CD14-positive monocyte (primary cell): ENCODE measurements around the gene KCNH1. TPM values are rescaled to one million over a fixed set of nuclear protein-coding genes. Genes with fewer than 3 reads are reported as not detected.

Experiments used
- DNase-seq, 3 donors: peaks; one replicate each; pipeline ENCODE4 v3.0.0-alpha.2; 2011 to 2022
- H2AFZ ChIP-seq: 2 replicates; pipeline ENCODE4 v1.6.0; 2012; ENCODE audit warnings: mild to moderate bottlenecking, low read depth, low read length, inconsistent platforms; ENCODE audit not compliant: insufficient read depth, poor library complexity, severe bottlenecking
- H3K27ac ChIP-seq, 2 donors: 1 replicate in 1 of 2; 2 replicates in 1 of 2; pipeline ENCODE4 v1.5.1; 2012 to 2013; ENCODE audit warnings: low read length in 2 of 2, control low read depth in 1 of 2, inconsistent platforms in 1 of 2, low read depth in 1 of 2, mild to moderate bottlenecking in 1 of 2
- H3K27me3 ChIP-seq, 2 donors: one replicate each; pipeline versions ENCODE4 v1.6.0 to v1.6.1; 2011 to 2013; ENCODE audit warnings: low read length in 2 of 2; ENCODE audit not compliant: control insufficient read depth in 2 of 2, insufficient read depth in 2 of 2
- H3K36me3 ChIP-seq, 2 donors: replicated peaks in 1 of 2; 1 replicate in 1 of 2; 2 replicates in 1 of 2; pipeline versions ENCODE4 v1.5.1 to v1.6.1; 2012 to 2013; ENCODE audit warnings: low read length in 2 of 2, control low read depth in 1 of 2, inconsistent platforms in 1 of 2, mild to moderate bottlenecking in 1 of 2; ENCODE audit not compliant: insufficient read depth in 2 of 2, control insufficient read depth in 1 of 2
- H3K4me1 ChIP-seq, 2 donors: 1 replicate in 1 of 2; 2 replicates in 1 of 2; pipeline versions ENCODE4 v1.5.1 to v1.6.1; 2012 to 2013; ENCODE audit warnings: low read length in 2 of 2, control low read depth in 1 of 2, inconsistent platforms in 1 of 2, mild to moderate bottlenecking in 1 of 2, moderate library complexity in 1 of 2; ENCODE audit not compliant: insufficient read depth in 2 of 2, control insufficient read depth in 1 of 2
- H3K4me2 ChIP-seq: replicated peaks from 2 replicates; pipeline ENCODE3; 2012; ENCODE audit warnings: low read length, moderate library complexity, mild to moderate bottlenecking; ENCODE audit not compliant: poor library complexity, severe bottlenecking; ENCODE audit errors: extremely low read depth
- H3K4me3 ChIP-seq, 3 experiments: fragments of 200-600 bp in 1 of 3; sonication (generic) in 1 of 3; replicated peaks in 1 of 3; 1 replicate in 2 of 3; 2 replicates in 1 of 3; pipeline ENCODE4 v1.5.1; 2011 to 2013; ENCODE audit warnings: low read length in 3 of 3, mild to moderate bottlenecking in 3 of 3, control low read depth in 2 of 3, low read depth in 2 of 3, inconsistent platforms in 1 of 3, moderate library complexity in 1 of 3
- H3K79me2 ChIP-seq: 2 replicates; pipeline ENCODE4 v1.6.0; 2012; ENCODE audit warnings: mild to moderate bottlenecking, control low read depth, inconsistent platforms, low read length, moderate library complexity; ENCODE audit not compliant: insufficient read depth
- H3K9ac ChIP-seq: 2 replicates; pipeline ENCODE4 v1.6.0; 2017; ENCODE audit warnings: low read length, mild to moderate bottlenecking; ENCODE audit not compliant: insufficient read depth, poor library complexity, severe bottlenecking
- H3K9me3 ChIP-seq, 2 donors: replicated peaks in 1 of 2; 1 replicate in 1 of 2; 2 replicates in 1 of 2; pipeline versions ENCODE4 v1.5.1 to v1.6.1; 2012 to 2013; ENCODE audit warnings: low read length in 2 of 2, control low read depth in 1 of 2; ENCODE audit not compliant: control insufficient read depth in 1 of 2, insufficient read depth in 1 of 2
- H4K20me1 ChIP-seq: 2 replicates; pipeline ENCODE4 v1.6.0; 2012; ENCODE audit warnings: mild to moderate bottlenecking, low read length, control low read depth, moderate library complexity; ENCODE audit not compliant: insufficient read depth
- H3K27ac Mint-ChIP-seq, 7 donors: one replicate each; pipeline ENCODE4 v1.8.0; 2020; ENCODE audit warnings: mild to moderate bottlenecking in 7 of 7, mixed read lengths in 7 of 7, moderate library complexity in 6 of 7, inconsistent platforms in 2 of 7
- H3K27me3 Mint-ChIP-seq, 3 donors: one replicate each; pipeline ENCODE4 v1.8.0; 2021 to 2022; ENCODE audit warnings: low read depth in 3 of 3, mild to moderate bottlenecking in 3 of 3, mixed read lengths in 3 of 3, moderate library complexity in 3 of 3, inconsistent platforms in 1 of 3
- H3K36me3 Mint-ChIP-seq, 2 donors: one replicate each; pipeline ENCODE4 v1.8.0; 2020; ENCODE audit warnings: mixed read lengths in 2 of 2, inconsistent platforms in 1 of 2, mild to moderate bottlenecking in 1 of 2
- H3K4me1 Mint-ChIP-seq: one replicate; pipeline ENCODE4 v1.8.0; 2020; ENCODE audit warnings: mild to moderate bottlenecking, mixed read lengths
- H3K4me3 Mint-ChIP-seq, 2 donors: one replicate each; pipeline ENCODE4 v1.8.0; 2020; ENCODE audit warnings: mild to moderate bottlenecking in 2 of 2, mixed read lengths in 2 of 2, moderate library complexity in 1 of 2
- H3K9me3 Mint-ChIP-seq, 7 donors: one replicate each; pipeline ENCODE4 v1.8.0; 2020 to 2022; ENCODE audit warnings: mixed read lengths in 7 of 7, mild to moderate bottlenecking in 6 of 7, moderate library complexity in 6 of 7, inconsistent platforms in 2 of 7
- CTCF ChIP-seq: fragments of 200-600 bp; IDR thresholded peaks from one replicate; pipeline ENCODE4 v1.8.0; 2022; ENCODE audit warnings: antibody characterized with exemption, mild to moderate bottlenecking
- whole genome bisulfite sequencing: methylation state at CpG from one replicate; pipeline ENCODE4 v1.1.5; 2013; ENCODE audit warnings: missing lambda C conversion rate; ENCODE audit not compliant: insufficient coverage; 5-methylcytosine and 5-hydroxymethylcytosine counted together
- intact Hi-C, 2 donors: fragments of 100-400 bp; cut with micrococcal nuclease; formaldehyde crosslinking; loops; one replicate each; pipeline versions ENCODE4 v1.15.0 to v1.15.1; 2023
- polyA plus RNA-seq, 3 donors: library from polyadenylated mRNA; depleted of rRNA in 1 of 3; unstranded in 2 of 3; stranded (reverse) in 1 of 3; fragments of 300-500 nt in 2 of 3; fragments of >200 nt in 1 of 3; fragmentation: Illumina TruSeq in 2 of 3; gene quantifications; 1 replicate in 2 of 3; 2 replicates in 1 of 3; pipeline ENCODE4 v1.2.3, GENCODE V29; 2012 to 2021

The KCNH1 gene
- polyA plus RNA-seq, 3 donors, result not detected

- no peaks in the 10 kb centered on the region for H3K4me1 ChIP-seq
- TF ChIP-seq CTCF, result no peak
- no peak overlapping the region for H3K27ac ChIP-seq
- Mint-ChIP-seq H3K4me1 (no peaks in the 10 kb centered on the region), H3K36me3 (no peaks in the 10 kb centered on the region), H3K9me3 (no peaks in the 10 kb centered on the region), H3K27me3 (peaks cover 0 to 3% (median 3%) of the 10 kb centered on the region in 3 donors), H3K27ac (no peak overlapping the region), H3K4me3 (no peak overlapping the region)
- H3K4me3 ChIP-seq, result no peak overlapping the region
- no peaks in the 10 kb centered on the region for H3K79me2 ChIP-seq
- no peak overlapping the region for H3K9ac ChIP-seq
- no peaks in the 10 kb centered on the region for H3K36me3 ChIP-seq
- H3K4me2 ChIP-seq, result no peak overlapping the region
- no CpG with 5 or more reads among the region's 5 CpGs for WGBS
- DNase-seq, result no peak
- no peaks in the 10 kb centered on the region for H3K27me3 ChIP-seq
- H3K9me3 ChIP-seq, result no peaks in the 10 kb centered on the region
- H4K20me1 ChIP-seq, result no peaks in the 10 kb centered on the region
- H2AFZ ChIP-seq, result no peak overlapping the region
- intact Hi-C loops, result no loop called here
Measured at GRCh38 chr1:210857146-210857663, 276.7 kb downstream of the KCNH1 start.

- H3K4me3 ChIP-seq, result no peak overlapping the region
- intact Hi-C loops, result no loop called here
- Mint-ChIP-seq H3K36me3 (no peaks in the 10 kb centered on the region), H3K9me3 (peaks cover 0 to 2% (median 0%) of the 10 kb centered on the region in 7 donors), H3K27ac (no peak overlapping the region), H3K4me1 (no peaks in the 10 kb centered on the region), H3K27me3 (peaks cover 0 to 3% (median 3%) of the 10 kb centered on the region in 3 donors), H3K4me3 (no peak overlapping the region)
- no peaks in the 10 kb centered on the region for H3K79me2 ChIP-seq
- H3K36me3 ChIP-seq, result no peaks in the 10 kb centered on the region
- H4K20me1 ChIP-seq, result no peaks in the 10 kb centered on the region
- no peaks in the 10 kb centered on the region for H3K27me3 ChIP-seq
- no peak overlapping the region for H3K27ac ChIP-seq
- H3K9me3 ChIP-seq, result no peaks in the 10 kb centered on the region
- H3K4me1 ChIP-seq, result no peaks in the 10 kb centered on the region
- DNase-seq, result no peak
- no peak for TF ChIP-seq CTCF
- WGBS, result 27% methylated on average over 3 of the region's 4 CpGs
- H3K4me2 ChIP-seq, result no peak overlapping the region
- H2AFZ ChIP-seq, result no peak overlapping the region
- H3K9ac ChIP-seq, result no peak overlapping the region
Measured at GRCh38 chr1:210855440-210855839, 278.5 kb downstream of the KCNH1 start.
